Measurements from ENCODE around the gene LONP2.
A peak's percentile ranks its signal among the peaks of the same experiment; 100 is the strongest.
"Not testable (repeated sequence)": the region's sequence is repeated elsewhere in the genome, so short reads cannot be mapped to it uniquely, and the experiment has no call there.

The LONP2 gene

DNA sequence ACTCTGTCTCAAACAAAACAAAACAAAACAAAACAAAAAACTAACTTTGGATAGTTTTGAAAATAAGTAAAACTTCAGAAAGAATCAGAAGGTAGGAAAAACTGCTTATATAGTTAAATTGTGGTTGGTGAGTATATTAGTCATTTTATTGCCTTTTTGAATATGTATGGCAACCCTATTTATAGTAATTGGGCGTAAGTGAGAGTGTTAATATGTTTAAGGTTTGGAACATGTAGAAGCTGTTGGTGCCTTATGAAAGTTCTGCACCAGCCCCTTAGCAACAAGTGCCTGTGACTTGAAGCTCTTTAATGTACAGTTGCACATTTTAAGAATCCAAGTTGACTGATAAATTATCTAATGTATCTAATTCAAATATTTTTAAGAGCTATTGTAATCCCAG lies 50.6 kb downstream of the LONP2 start:
- DNase-seq = no peak

DNA sequence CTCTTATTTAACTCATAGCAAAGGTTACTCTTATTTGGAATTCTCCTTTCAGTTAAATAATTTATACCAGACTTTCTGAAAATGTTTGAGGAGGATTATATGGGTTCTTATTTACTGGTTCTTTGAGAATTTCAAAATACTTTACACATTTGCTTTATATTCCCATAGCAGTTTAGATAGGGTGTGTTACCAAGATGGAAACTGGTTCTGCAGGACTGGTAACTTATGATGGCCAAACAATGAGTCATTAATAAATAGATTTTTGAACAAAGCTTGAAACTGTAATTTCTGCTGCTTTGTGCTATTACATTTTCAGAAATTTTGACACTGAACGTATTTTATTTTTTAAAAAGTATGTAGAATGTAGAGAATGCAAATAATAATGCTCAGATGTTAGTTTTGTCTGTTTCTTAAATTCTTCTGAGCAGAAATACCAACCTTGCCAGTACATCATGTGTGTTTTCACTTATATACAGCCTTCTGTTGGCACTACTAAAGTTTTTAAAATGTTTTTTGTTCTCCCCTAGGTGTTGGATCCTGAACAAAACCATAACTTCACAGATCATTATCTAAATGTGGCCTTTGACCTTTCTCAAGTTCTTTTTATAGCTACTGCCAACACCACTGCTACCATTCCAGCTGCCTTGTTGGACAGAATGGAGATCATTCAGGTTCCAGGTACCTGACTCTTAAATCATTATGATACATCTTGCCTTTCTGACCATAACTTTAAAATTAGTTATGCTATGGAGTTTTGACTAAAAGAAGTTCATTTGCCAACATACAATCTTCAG lies 51.6 kb downstream of the LONP2 start:
- no peak for DNase-seq

DNA sequence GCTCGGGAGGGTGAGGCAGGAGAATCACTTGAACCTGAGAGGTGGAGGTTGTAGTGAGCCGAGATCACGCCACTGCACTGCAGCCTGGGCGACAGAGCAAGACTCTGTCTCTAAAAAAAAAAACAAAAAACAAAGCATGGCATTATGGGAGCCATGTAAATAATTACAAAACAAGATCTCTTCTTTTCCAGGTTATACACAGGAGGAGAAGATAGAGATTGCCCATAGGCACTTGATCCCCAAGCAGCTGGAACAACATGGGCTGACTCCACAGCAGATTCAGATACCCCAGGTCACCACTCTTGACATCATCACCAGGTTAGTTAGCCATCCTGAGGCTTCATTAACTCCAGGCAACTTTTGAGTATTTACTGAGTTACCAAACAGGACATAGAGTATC lies 55.4 kb downstream of the LONP2 start:
- no peak for DNase-seq

DNA sequence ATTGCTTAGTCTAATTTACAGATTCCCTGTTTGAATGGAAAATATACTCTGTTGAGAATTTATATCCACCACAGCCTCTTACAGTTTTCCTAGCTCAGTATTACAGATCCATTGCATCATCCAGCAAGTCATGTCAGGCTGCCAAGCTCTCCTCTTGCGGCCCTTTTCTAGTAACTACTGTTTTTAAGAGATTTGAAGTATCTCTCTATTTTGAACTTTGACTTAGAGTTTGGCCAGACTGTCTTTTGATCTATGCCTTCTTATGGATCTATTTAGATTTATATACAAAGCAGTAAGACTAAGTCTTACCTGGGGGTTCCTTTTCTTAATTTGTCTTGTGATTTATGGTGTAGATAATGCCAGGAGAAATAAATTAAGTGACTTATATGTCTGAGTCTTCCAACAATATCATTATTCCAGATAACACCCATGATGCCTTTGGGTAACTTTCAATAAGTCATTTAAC lies 56.3 kb downstream of the LONP2 start:
- peak; percentile 86 for DNase-seq

DNA sequence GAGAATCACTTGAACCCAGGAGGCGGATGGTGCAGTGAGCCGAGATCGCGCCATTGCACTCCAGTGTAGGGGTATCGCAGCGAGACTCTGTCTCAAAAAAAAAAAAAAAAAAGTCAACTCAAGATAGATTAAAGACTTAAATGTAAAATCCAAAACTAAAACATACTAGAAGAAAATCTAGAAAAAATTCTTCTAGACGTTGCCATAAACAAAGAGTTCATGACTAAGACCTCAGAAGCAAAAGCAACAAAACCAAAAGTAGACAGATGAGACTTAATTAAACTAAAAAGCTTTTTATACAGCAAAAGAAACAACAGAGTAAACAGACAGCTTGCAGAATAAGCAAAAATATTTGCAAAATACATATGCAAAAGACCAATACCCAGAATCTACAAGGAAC lies 64.4 kb downstream of the LONP2 start:
- DNase-seq = no peak

DNA sequence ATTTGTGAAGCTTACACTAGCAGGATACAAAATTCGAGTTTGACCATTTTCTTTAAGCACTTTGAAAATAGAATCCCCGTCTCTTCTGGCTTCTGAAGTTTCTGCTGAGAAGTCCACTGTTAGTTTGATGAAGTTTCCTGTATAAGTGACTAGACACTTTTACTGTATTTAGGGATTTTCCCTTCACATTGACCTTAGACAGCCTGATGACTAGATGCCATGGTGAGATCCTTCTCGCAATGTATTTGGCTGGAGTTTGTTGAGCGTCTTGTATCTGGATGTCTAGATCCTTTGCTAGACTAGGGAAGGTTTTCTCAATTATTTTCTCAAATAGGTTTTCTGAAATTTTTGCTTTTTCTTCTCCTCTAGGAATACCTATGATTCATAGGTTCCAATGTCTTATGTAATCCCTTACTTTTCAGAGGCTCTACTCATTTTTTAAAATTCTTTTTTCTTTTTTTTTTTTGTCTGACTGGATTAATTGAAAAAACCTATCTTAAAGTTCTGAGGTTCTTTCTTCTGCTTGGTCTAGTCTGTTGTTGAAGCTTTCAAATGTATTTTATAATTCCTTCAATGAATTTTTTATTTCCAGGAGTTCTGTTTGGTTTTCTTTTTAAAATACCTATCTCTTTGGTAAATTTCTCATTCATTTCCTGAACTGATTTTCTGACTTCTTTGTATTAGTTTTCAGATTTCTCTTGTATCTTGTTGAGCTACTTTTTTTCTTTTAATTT lies 67.0 kb downstream of the LONP2 start:
- DNase-seq = no peak

DNA sequence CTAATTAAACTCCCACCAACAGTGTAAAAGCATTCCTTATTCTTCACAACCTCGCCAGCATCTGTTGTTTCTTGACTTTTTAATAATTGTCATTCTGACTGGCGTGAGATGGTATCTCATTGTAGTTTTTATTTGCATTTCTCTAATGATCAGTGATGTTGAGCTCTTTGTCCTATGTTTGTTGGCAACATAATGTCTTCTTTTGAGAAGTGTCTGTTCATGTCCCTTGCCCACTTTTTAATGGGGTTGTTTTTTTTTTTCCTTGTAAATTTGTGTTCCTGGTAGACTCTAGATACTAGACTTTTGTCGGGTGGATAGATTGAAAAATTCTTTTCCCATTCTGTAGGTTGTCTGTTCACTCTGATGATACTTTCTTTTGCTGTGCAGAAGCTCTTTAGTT lies 69.8 kb downstream of the LONP2 start:
- DNase-seq = not testable (repeated sequence)

DNA sequence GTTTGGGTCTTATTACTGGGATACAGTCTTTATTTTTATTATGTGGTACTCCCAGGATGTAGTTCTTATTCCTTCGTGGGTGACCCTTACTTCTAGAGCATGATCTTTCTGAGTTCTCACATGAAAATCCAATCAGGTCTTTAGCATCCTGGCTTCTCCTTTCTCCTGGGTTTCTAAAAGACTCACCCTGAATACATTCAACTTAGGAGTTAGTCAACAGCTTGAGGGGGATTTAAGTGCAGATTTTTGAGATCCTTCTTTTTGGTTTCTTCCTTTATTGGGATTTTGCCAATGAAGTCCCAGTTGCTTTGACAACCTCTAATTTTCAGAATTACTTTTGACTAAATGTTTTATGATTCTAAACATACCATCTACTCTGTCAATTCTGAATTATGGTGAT lies 72.9 kb downstream of the LONP2 start:
- peak; percentile 25 for DNase-seq

DNA sequence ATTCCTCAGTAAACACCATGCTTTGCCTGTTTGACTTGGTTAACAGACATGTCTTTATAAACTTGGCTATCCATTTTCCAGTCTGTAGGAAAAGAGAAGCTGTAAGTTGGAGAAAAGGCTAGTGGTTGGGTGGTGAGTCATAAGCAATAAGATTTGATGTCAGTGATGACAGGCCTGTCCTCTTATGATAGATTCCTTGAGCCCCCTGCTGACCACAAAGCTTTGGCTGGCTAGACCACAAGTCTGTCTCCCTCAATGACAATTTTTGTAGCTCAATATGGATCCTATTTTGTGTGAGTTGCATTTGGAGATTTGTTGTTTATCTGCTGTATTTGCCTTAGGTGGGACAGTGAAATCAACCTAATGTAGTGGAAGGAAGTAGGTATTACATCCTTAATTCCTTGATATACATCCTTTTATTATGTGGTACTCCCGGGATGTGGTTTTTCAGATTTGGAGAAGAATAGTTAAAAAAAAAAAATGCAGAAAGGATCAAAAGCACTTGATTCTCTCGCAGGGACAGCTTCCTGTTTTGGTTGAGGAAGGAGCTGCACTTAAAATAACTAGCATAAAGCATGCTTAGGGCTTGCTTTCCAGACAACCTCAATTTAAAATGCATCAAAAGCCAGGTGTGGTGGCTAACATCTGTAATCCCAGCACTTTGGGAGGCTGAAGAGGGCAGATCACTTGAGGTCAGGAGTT lies 73.7 kb downstream of the LONP2 start:
- peak; percentile 96 for DNase-seq

DNA sequence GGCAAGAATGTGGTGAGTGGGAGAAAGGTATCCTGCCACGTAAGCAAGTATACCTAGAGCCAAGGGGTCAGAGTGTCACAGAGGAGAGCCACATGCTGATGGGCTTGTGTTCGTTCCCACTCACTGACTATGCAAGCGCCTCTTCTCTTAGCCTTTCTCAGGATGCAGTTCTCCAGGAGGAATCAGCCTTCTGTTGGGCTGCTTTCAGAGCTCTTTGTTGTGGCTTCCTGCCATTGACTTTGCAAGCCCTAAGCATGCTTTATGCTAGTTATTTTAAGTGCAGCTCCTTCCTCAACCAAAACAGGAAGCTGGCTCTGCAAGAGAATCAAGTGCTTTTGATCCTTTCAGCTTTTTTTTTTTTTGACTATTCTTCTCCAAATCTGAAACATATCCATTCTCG lies 74.5 kb downstream of the LONP2 start:
- peak; percentile 74 for DNase-seq

DNA sequence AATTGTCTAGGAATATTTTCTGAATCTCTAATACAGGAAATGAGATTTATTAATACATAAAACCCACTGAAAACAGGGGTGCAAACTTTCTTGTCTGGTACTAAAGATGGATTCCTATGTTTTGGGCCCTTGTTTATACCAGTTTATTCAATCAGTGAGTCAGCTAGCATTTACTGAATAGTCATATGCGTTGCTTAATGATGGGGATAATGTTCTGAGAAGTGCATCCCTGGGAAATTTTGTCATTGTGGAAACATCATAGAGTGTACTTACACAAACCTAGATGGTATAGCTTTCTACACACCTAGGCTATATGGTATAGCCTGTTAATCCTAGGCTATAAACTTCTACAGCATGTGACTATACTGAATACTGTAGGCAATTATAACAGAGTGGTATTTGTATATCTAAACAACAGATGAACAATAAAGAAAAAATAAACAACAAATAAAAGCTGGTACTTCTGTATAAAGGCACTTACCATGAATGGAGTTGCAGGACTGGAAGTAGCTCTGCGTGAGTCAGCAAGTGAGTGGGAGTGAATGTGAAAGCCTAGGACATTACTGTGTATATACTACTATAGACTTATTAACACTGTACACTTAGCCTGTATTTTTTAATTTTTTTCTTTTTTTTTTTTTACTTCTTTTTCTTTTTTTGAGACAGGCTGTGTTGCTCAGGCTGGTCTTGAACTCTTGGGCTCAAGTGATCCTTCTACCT lies 77.4 kb downstream of the LONP2 start:
- DNase-seq = peak; percentile 15

DNA sequence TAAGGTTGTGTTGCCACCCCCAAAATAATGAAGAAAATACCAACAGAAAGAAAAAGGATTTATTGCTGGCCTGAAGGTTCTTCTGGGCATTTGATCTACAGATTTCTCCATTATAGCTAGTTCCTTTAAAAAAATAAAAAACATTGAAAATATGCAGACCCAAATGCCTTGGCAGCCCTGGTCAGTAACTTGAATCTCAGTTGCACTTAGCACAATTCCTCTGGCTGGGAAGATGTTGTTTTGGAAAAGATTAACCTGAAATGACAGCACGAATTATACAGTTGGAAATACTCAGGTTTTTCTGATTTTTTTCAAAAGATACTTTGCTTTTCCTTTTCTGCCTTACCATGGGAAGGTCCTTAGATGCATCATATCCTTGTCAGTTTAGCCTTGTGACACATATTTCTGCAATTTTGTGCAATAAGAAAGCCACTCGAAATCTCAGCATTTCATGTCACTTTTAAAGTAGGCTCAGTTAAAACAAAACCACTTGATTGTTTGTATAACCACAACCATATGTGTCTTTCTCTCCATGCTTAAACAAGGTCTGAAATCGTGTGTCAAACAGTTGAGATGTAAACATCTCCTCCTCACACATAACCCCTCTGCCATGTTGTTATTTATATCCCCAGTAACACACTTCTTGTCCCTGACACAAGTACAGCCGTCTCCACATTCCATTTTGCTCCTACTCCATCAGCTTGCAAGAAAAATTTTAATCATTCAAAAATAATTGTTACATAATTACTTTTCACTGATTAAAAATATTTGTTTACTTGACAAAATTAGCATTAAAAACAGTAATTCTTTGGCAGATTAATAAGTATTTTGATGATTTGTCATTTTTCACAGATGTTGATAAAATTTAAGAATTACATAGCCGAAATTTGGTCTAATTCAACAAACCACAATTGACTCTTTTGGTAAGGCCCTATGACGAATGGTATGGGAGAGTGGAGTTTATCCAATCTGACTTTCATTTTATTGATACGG lies 80.0 kb downstream of the LONP2 start:
- DNase-seq = peak; percentile 40

DNA sequence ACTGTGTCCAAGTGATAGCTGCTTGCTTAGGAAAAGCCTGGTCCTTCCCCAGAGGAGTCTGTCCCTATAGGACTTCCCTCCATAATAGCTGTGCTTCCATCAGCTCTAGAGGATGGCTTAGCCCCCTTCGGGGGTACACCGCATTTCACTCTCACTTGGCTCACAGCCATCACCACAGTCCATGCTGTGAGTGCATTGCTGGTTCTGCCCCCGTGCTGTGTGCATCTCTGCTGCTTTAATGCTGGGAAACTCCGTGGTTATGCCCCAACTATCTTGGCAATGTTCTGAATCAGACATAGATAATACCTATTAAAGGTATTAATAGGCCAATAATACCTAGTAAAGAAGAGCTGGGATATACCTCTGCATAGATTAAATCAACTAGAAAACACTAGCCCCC lies 82.8 kb downstream of the LONP2 start:
- no peak for DNase-seq

DNA sequence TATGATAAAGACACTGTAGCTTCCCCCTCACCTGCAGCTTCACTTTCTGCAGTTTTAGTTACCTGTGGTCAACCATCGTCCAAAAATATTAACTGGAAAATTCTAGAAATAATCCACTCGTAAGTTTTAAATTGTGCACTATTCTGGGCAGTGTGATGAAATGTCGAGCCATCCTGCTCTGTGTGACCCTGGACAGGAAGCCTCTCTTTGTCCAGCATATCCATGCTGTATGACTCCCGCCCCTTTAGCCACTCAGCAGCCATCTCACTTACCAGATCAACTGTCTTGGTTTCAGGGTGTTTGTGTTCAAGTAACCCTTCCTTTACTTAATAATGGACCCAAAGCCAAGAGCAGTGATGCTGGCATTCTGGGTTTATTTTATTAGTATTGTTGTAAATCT lies 85.0 kb downstream of the LONP2 start:
- DNase-seq = no peak

DNA sequence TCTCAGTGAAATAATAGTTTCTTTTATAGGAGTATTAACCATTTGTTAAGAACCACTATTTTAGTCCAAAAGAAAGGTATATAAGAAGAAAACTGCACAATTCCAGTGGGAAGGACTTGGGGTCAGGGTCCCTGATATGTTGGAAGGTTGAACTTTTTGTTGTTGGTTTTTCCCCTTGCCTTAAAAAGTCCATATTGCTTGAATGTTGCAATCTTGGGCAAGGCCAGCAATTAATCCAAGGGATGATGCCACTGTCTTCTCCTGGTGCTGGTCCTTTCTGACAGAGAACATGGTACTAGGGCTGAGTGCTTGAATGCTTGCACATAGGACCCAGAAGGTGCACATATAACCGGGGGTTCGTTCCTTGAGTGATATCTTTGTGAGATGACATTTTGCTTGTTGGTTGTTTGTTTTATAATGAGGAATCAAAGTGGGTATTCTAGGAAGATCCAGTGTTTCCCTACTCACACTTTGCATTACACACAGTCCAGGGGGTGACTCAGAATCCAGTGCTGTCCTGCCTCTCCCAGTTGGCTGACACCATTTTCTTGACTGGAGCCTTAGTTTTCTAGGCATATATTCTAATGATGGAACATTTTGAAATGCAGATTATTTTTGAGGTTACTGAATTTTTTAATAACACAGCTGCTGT lies 86.2 kb downstream of the LONP2 start:
- no peak for DNase-seq

DNA sequence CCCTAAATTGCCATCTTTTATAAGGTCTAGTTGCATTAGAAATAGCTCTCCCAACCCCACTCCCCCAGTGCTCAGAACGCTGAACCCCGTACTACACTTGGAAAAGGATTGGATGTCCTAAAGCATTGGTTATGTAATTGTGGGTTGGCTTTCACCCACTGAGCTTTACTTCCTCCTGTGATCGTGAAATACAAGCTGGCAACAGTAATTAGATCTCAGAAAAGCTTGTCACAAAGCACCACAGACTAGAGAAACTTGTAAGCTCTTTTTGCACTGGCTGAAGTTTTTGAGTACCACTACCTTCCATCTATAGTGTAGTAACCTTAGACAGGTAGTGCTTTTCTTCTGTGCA lies 86.7 kb downstream of the LONP2 start:
- DNase-seq = no peak

DNA sequence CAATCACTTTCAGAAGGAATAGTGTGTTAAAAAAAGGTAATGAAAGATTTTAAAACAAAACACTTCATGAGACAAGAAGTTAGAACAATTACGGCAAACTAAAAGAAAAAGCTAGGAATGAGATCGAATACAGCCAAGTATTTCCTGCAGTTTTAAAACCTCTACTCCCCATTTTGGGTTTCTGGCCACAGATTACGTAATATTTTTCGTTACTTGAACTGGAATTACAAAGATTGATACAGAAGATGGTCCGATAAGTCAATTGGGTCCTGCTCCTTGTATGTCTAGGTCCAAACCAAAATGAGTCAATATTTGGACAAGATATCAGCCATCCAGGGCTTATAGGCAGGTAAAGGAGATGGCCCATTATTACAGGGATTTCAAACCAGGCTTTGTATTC lies 88.9 kb downstream of the LONP2 start:
- DNase-seq = no peak

DNA sequence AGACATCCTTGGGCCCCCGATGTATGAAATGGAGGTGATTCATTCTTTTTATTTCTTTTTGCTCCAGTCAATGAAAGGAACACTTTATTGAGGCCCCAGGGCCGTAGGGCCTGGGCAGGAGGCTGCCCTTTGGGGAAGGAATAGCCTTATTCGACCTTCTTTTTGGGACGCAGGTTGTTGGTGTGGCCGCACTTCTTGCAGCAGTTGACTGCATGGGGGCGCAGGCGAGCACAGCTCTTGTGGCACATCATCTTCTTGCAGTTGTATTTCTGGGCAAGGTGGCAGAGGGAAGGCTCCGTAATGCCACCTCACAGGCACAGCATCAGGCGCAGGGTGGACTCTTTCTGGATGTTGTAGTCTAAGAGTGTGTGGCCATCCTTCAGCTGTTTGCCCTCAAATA lies 90.2 kb downstream of the LONP2 start:
- no peak for DNase-seq

DNA sequence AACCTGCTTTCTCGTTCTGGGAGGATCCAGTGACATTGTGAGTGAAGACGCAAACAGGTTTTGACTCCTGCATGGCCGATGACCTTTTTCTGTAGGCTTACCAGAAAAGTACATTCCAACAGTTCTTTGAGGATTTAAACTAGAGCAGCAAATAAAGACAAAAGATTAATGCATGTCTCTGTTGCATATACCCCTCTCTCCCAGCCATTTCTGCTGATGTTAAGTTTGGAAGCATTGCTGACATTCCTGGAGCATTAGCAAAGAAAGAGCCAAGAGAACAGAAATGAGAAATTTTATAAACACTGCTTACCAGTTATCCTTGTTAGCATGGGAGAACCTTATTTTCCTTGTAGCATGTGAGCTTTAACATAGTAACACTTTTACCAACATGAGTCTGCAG lies 91.9 kb downstream of the LONP2 start:
- DNase-seq = peak; percentile 77

DNA sequence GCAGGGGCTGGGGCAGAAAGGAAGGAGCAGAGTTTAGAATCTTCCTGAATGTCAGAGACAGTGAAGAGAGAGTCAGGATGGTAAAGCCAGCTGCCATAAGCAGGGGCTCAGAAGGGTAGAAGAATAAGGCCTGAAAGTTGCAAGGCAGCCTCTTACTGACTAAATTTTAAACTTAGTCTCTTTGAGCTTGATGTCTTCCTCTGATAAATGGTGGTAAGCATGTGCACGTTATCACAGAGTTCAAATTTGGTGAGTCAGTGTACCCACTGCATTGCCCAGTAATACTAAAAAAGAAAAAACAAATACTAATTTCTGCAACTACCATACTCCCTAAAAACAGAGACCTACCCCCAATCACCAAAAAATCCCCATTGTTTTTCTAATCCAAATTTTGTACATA lies 96.0 kb downstream of the LONP2 start:
- no peak for DNase-seq

DNA sequence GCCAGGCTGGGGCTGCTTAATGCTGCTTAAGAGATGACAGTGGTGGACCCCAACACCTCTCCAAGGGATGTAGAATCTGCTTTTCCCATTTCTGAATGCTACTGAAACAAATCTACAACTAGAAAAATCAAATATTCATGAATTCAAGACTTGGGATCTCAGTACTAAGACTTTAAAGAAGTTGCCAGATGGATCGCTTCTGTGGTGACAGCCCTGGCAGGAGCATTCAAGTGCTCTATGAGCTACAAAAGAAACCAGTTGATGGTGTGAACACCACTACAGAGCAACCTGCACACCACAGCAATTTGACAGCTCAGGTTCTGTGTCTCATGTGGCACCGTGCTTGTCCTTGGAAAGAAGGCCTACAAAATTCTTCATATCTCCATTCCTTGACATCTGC lies 98.5 kb downstream of the LONP2 start:
- no peak for DNase-seq

Measured in fibroblast of skin of right biceps (primary cell).